Spleen (tissue), 7 donors: ENCODE results near the gene KLK15.

Source experiments
- POLR2A ChIP-seq, 3 donors: fragments of 450-650 bp; IDR thresholded peaks; one replicate each; pipeline ENCODE4 v1.5.1; 2017; ENCODE audit warnings: antibody characterized with exemption in 3 of 3, mild to moderate bottlenecking in 1 of 3
- TF ChIP-seq, protein P1 (sequence below), 11 experiments: fragments of 200-600 bp in 7 of 11; fragments of 450-650 bp in 4 of 11; sonication (generic) in 4 of 11; IDR thresholded peaks in 8 of 11; conservative IDR thresholded peaks in 3 of 11; 1 replicate in 7 of 11; 2 replicates in 4 of 11; pipeline versions ENCODE4 v1.4.0 to v1.8.0; 2016 to 2021; ENCODE audit warnings: antibody characterized with exemption in 11 of 11, inconsistent platforms in 4 of 11, mild to moderate bottlenecking in 1 of 11
- donor health status: DM: no; HTN: no; CAD: no; lungs with moderate emphysema.
- donor health status: DM: no; HTN: no; CAD: no.
- donor health status: DM: no; HTN: no; CAD: no.

GRCh38 chr19:50778906-50779430 is 54.4 kb downstream of the KLK15 start:
- TF ChIP-seq, protein P1, sequence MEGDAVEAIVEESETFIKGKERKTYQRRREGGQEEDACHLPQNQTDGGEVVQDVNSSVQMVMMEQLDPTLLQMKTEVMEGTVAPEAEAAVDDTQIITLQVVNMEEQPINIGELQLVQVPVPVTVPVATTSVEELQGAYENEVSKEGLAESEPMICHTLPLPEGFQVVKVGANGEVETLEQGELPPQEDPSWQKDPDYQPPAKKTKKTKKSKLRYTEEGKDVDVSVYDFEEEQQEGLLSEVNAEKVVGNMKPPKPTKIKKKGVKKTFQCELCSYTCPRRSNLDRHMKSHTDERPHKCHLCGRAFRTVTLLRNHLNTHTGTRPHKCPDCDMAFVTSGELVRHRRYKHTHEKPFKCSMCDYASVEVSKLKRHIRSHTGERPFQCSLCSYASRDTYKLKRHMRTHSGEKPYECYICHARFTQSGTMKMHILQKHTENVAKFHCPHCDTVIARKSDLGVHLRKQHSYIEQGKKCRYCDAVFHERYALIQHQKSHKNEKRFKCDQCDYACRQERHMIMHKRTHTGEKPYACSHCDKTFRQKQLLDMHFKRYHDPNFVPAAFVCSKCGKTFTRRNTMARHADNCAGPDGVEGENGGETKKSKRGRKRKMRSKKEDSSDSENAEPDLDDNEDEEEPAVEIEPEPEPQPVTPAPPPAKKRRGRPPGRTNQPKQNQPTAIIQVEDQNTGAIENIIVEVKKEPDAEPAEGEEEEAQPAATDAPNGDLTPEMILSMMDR (IDR thresholded peaks at IDR 0.05 in 8 of 11, conservative IDR thresholded peaks at IDR 0.05 in 3 of 11), result no peak
- TF ChIP-seq POLR2A (IDR thresholded peaks at IDR 0.05), result no peak
